ENCODE results near the gene TBCA.

GRCh38 chr5:77651343-77651742, 124.8 kb downstream of the TBCA start:
- TF ChIP-seq EZH2 (IDR thresholded peaks at IDR 0.05; ENCODE audit: insufficient read depth, poor library complexity, severe bottlenecking) (no peak), EZH2phosphoT487 (IDR thresholded peaks at IDR 0.05; ENCODE audit: insufficient read depth, low read depth) (no peak)

Data from GM23248 (cell line).